Vagina (tissue), 2 donors: ENCODE data around the gene ANKS3.

Experiments
- POLR2AphosphoS5 ChIP-seq, 2 donors: sonication (generic); formaldehyde crosslinking; IDR thresholded peaks; one replicate each; pipeline ENCODE4 v1.9.0; 2017; ENCODE audit warnings: antibody characterized with exemption in 2 of 2, mild to moderate bottlenecking in 2 of 2, low read depth in 1 of 2; ENCODE audit not compliant: insufficient read depth in 1 of 2
- TF ChIP-seq, protein P1 (sequence below), 3 experiments: fragments of 450-650 bp in 2 of 3; fragments of 200-600 bp in 1 of 3; sonication (generic) in 1 of 3; IDR thresholded peaks; one replicate each; pipeline ENCODE4 v1.5.1; 2017 to 2019; ENCODE audit warnings: antibody characterized with exemption in 3 of 3, mild to moderate bottlenecking in 2 of 3, moderate library complexity in 2 of 3

DNA sequence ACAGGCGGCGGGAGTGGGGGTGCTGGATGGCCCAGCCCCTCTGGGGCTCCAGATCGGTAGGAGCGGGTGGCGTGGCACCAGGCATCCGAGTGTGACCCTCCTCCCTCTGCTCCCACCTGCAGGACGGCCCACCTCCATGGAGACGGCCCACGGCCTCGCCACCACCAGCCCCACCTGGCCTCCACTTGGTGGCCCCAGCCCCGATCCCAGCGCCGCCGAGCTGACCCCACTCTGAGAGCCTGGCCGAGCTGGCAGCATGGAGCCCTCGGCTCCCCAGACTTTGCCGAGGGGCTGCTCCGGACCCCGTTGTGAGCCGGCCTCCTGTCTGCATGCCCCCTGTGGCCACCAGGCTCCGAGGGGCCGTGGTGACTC is 45.4 kb downstream of the ANKS3 start:
- TF ChIP-seq, protein P1, sequence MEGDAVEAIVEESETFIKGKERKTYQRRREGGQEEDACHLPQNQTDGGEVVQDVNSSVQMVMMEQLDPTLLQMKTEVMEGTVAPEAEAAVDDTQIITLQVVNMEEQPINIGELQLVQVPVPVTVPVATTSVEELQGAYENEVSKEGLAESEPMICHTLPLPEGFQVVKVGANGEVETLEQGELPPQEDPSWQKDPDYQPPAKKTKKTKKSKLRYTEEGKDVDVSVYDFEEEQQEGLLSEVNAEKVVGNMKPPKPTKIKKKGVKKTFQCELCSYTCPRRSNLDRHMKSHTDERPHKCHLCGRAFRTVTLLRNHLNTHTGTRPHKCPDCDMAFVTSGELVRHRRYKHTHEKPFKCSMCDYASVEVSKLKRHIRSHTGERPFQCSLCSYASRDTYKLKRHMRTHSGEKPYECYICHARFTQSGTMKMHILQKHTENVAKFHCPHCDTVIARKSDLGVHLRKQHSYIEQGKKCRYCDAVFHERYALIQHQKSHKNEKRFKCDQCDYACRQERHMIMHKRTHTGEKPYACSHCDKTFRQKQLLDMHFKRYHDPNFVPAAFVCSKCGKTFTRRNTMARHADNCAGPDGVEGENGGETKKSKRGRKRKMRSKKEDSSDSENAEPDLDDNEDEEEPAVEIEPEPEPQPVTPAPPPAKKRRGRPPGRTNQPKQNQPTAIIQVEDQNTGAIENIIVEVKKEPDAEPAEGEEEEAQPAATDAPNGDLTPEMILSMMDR (IDR thresholded peaks at IDR 0.05), result no peak
- TF ChIP-seq POLR2AphosphoS5 (IDR thresholded peaks at IDR 0.05; ENCODE audit: insufficient read depth in 1 of 2, low read depth in 1 of 2), result no peak
